ENCODE measurements around the gene SLC10A7.

The SLC10A7 gene

DNA sequence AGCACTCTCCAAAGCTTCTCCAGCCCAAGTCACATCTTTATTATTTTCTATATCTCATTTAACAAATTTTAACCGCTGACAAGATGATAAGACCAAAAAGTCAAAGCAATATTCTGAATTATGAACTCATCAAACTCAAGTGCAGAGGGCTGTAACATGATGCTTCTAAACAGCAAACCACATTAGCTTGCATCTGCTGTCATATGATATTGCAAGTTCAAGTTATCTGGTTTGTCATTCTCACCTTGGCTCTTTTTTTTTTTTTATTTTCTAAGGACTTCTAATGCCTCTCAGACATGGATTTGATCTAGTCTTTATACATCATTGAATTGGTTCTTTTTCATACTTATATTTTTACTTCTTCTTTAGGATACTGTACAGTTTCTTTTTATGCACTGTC is 93.4 kb downstream of the SLC10A7 start:
- Histone ChIP-seq H3K36me3 (ENCODE audit: control insufficient read depth, low read length) (no peaks in the 10 kb centered on the region), H3K4me3 (ENCODE audit: low read length) (no peak overlapping the region), H3K27me3 (ENCODE audit: control insufficient read depth, low read length) (no peaks in the 10 kb centered on the region), H3K79me2 (ENCODE audit: control insufficient read depth, low read length) (no peaks in the 10 kb centered on the region), H3K4me1 (ENCODE audit: control insufficient read depth, low read length) (no peaks in the 10 kb centered on the region), H3K27ac (ENCODE audit: low read depth, low read length) (no peak overlapping the region), H3K9me3 (ENCODE audit: control insufficient read depth, insufficient read depth, low read length) (no peaks in the 10 kb centered on the region), H3K9me2 (replicated peaks; ENCODE audit: control insufficient read depth, low read length) (no peaks in the 10 kb centered on the region), H3F3A (ENCODE audit: control insufficient read depth, insufficient read depth) (no peaks in the 10 kb centered on the region), H4K20me1 (ENCODE audit: control insufficient read depth, insufficient read depth, low read depth, low read length) (no peaks in the 10 kb centered on the region), H3K4me2 (ENCODE audit: low read length) (no peak overlapping the region)
- TF ChIP-seq, protein P1, sequence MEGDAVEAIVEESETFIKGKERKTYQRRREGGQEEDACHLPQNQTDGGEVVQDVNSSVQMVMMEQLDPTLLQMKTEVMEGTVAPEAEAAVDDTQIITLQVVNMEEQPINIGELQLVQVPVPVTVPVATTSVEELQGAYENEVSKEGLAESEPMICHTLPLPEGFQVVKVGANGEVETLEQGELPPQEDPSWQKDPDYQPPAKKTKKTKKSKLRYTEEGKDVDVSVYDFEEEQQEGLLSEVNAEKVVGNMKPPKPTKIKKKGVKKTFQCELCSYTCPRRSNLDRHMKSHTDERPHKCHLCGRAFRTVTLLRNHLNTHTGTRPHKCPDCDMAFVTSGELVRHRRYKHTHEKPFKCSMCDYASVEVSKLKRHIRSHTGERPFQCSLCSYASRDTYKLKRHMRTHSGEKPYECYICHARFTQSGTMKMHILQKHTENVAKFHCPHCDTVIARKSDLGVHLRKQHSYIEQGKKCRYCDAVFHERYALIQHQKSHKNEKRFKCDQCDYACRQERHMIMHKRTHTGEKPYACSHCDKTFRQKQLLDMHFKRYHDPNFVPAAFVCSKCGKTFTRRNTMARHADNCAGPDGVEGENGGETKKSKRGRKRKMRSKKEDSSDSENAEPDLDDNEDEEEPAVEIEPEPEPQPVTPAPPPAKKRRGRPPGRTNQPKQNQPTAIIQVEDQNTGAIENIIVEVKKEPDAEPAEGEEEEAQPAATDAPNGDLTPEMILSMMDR (IDR thresholded peaks at IDR 0.05; ENCODE audit: low read depth, low read length, poor library complexity, severe bottlenecking), result no peak
- no peak for TF ChIP-seq EZH2phosphoT487 (IDR thresholded peaks at IDR 0.05; ENCODE audit: borderline replicate concordance, low read length)

DNA sequence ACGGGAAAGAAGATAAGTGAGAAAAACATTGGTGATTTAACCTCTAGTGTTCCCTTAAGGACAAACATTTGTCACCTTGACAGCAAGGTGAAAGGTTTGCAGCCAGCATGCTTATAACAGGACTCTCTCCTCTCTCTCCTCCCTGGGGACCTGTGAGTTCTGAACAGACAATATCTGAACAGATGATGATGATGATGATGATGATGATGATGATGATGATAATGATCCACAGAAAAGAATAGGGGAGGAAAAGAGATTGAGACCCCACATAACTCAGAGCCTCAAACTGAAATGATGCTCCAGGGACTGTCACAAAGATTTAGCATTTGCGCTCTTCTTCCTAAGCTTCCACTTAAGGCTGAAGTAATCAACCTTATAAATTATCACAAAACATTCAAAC is 103.9 kb downstream of the SLC10A7 start:
- H3K27me3 ChIP-seq (ENCODE audit: control insufficient read depth, low read length), result no peaks in the 10 kb centered on the region

DNA sequence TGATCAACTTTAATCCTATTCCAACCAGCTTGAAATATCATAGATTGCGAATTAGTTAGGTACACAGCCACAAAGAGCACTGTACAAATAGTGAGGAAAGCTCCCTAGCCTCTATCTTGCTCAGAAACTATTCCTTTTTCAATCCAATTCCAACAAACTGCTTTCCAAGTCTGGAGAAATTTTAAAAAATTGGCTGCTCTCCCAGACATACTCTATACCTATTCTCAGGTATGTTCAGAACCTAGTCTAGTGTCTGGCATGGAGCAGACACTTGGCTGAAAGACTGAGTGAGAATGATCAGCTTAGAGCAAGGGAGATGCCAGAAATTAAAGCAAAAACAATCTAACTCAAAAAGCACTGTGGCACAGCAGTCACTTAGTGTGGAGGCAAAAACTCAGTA is 105.9 kb downstream of the SLC10A7 start:
- TF ChIP-seq EZH2phosphoT487 (IDR thresholded peaks at IDR 0.05; ENCODE audit: borderline replicate concordance, low read length), result no peak
- TF ChIP-seq, protein P1 (IDR thresholded peaks at IDR 0.05; ENCODE audit: low read depth, low read length, poor library complexity, severe bottlenecking), result no peak
- H3K4me2 ChIP-seq (ENCODE audit: low read length), result no peak overlapping the region

More for the DNA sequence above, 103.9 kb downstream of the SLC10A7 start:
- Histone ChIP-seq H3K4me2 (ENCODE audit: low read length) (no peak overlapping the region), H3K4me3 (ENCODE audit: low read length) (no peak overlapping the region), H3F3A (ENCODE audit: control insufficient read depth, insufficient read depth) (no peaks in the 10 kb centered on the region), H3K27ac (ENCODE audit: low read depth, low read length) (no peak overlapping the region), H4K20me1 (ENCODE audit: control insufficient read depth, insufficient read depth, low read depth, low read length) (no peaks in the 10 kb centered on the region), H3K36me3 (ENCODE audit: control insufficient read depth, low read length) (no peaks in the 10 kb centered on the region), H3K4me1 (ENCODE audit: control insufficient read depth, low read length) (no peaks in the 10 kb centered on the region), H3K9me3 (ENCODE audit: control insufficient read depth, insufficient read depth, low read length) (no peaks in the 10 kb centered on the region), H3K79me2 (ENCODE audit: control insufficient read depth, low read length) (no peaks in the 10 kb centered on the region), H3K9me2 (replicated peaks; ENCODE audit: control insufficient read depth, low read length) (no peaks in the 10 kb centered on the region)
- TF ChIP-seq EZH2phosphoT487 (IDR thresholded peaks at IDR 0.05; ENCODE audit: borderline replicate concordance, low read length), result no peak
- TF ChIP-seq, protein P1 (IDR thresholded peaks at IDR 0.05; ENCODE audit: low read depth, low read length, poor library complexity, severe bottlenecking), result no peak

More for the DNA sequence above, 105.9 kb downstream of the SLC10A7 start:
- Histone ChIP-seq H3K9me2 (replicated peaks; ENCODE audit: control insufficient read depth, low read length) (no peaks in the 10 kb centered on the region), H3K9me3 (ENCODE audit: control insufficient read depth, insufficient read depth, low read length) (no peaks in the 10 kb centered on the region), H3F3A (ENCODE audit: control insufficient read depth, insufficient read depth) (no peaks in the 10 kb centered on the region), H3K4me3 (ENCODE audit: low read length) (no peak overlapping the region), H3K27me3 (ENCODE audit: control insufficient read depth, low read length) (no peaks in the 10 kb centered on the region), H3K4me1 (ENCODE audit: control insufficient read depth, low read length) (no peaks in the 10 kb centered on the region), H3K79me2 (ENCODE audit: control insufficient read depth, low read length) (no peaks in the 10 kb centered on the region), H3K36me3 (ENCODE audit: control insufficient read depth, low read length) (no peaks in the 10 kb centered on the region), H3K27ac (ENCODE audit: low read depth, low read length) (no peak overlapping the region), H4K20me1 (ENCODE audit: control insufficient read depth, insufficient read depth, low read depth, low read length) (no peaks in the 10 kb centered on the region)

All from DOHH2 (cell line).